ENCODE data around the gene FGFRL1. TPM values are rescaled to one million over a fixed set of nuclear protein-coding genes. Genes with fewer than 3 reads are reported as not detected.
"Not testable (repeated sequence)": the region's sequence is repeated elsewhere in the genome, so short reads cannot be mapped to it uniquely, and the experiment has no call there.

The FGFRL1 gene
- total and polyA plus RNA-seq, 10 donors = 1.4 to 20.6 (median 9.5) TPM

- TF ChIP-seq POLR2AphosphoS5 (IDR thresholded peaks at IDR 0.05) (no peak), CTCF (IDR thresholded peaks at IDR 0.05 in 8 of 11, conservative IDR thresholded peaks at IDR 0.05 in 3 of 11) (no peak), POLR2A (IDR thresholded peaks at IDR 0.05) (no peak)
- no peak overlapping the region for H3K27ac ChIP-seq
- 60 to 73% (median 65%) methylated on average over 14 to 15 of the region's 15 CpGs for WGBS, 5 donors
These were observed 15.1 kb upstream of the FGFRL1 start for GRCh38 chr4:996030-996996.

GRCh38 chr4:996997-997374 lies 14.4 kb upstream of the FGFRL1 start:
- no peak for TF ChIP-seq POLR2A (IDR thresholded peaks at IDR 0.05)
- Histone ChIP-seq H3K27ac (no peak overlapping the region), H3K9me3 (no peaks in the 10 kb centered on the region), H3K4me1 (peaks cover 3 to 55% (median 36%) of the 10 kb centered on the region in 6 donors), H3K36me3 (peaks cover 0 to 2% (median 0%) of the 10 kb centered on the region in 6 donors), H3K4me3 (peak overlapping the region in 4 of 8 donors; percentile 10 to 60 (median 34)), H3K27me3 (replicated peaks in 1 of 7) (peaks cover 3 to 62% (median 44%) of the 10 kb centered on the region in 7 donors)
- intact Hi-C loops (cut with DNase I; ENCODE audit: low total_unique reads) = no loop called here
- no peak for DNase-seq
- 7 to 21% (median 12%) methylated on average over 16 to 25 of the region's 25 CpGs for WGBS, 5 donors

More at GRCh38 chr4:996030-996996, 15.1 kb upstream of the FGFRL1 start:
- Histone ChIP-seq H3K9me3 (no peaks in the 10 kb centered on the region), H3K4me3 (peak overlapping the region in 1 of 8 donors; percentile 60), H3K4me1 (peaks cover 0 to 55% (median 39%) of the 10 kb centered on the region in 6 donors), H3K27me3 (replicated peaks in 1 of 7) (peaks cover 0 to 55% (median 38%) of the 10 kb centered on the region in 7 donors), H3K36me3 (peaks cover 0 to 9% (median 1%) of the 10 kb centered on the region in 6 donors)
- DNase-seq = no peak
- intact Hi-C loops (cut with DNase I; ENCODE audit: low total_unique reads) = no loop called here

- TF ChIP-seq POLR2AphosphoS5 (IDR thresholded peaks at IDR 0.05) = peak in 1 of 3 donors; percentile 30
- TF ChIP-seq CTCF (IDR thresholded peaks at IDR 0.05 in 8 of 11, conservative IDR thresholded peaks at IDR 0.05 in 3 of 11) = no peak
- DNase-seq = no peak
- 3 to 22% (median 4%) methylated on average over 6 to 68 of the region's 68 CpGs for WGBS, 5 donors
- intact Hi-C loops (cut with DNase I; ENCODE audit: low total_unique reads) = no loop called here
- Histone ChIP-seq H3K36me3 (no peaks in the 10 kb centered on the region), H3K27ac (no peak overlapping the region), H3K4me3 (peak overlapping the region in 5 of 8 donors; percentile 10 to 60 (median 25)), H3K27me3 (replicated peaks in 1 of 7) (peaks cover 8 to 67% (median 50%) of the 10 kb centered on the region in 7 donors), H3K4me1 (peaks cover 8 to 55% (median 37%) of the 10 kb centered on the region in 6 donors), H3K9me3 (no peaks in the 10 kb centered on the region)
These were observed 13.9 kb upstream of the FGFRL1 start for GRCh38 chr4:997375-998071.

- Histone ChIP-seq H3K27ac (no peak overlapping the region), H3K27me3 (replicated peaks in 1 of 7) (peaks cover 8 to 74% (median 56%) of the 10 kb centered on the region in 7 donors), H3K4me3 (peak overlapping the region in 1 of 8 donors; percentile 60), H3K36me3 (no peaks in the 10 kb centered on the region), H3K9me3 (no peaks in the 10 kb centered on the region), H3K4me1 (peaks cover 13 to 56% (median 38%) of the 10 kb centered on the region in 6 donors)
- DNase-seq = no peak
- TF ChIP-seq POLR2A (IDR thresholded peaks at IDR 0.05) (no peak), POLR2AphosphoS5 (IDR thresholded peaks at IDR 0.05) (peak in 1 of 3 donors; percentile 35)
- intact Hi-C loops (cut with DNase I; ENCODE audit: low total_unique reads) = no loop called here
- WGBS, 5 donors = 46 to 70% (median 51%) methylated on average over 8 to 12 of the region's 12 CpGs
These were observed 13.2 kb upstream of the FGFRL1 start for GRCh38 chr4:998096-998691.

GRCh38 chr4:999240-999863 lies 12.1 kb upstream of the FGFRL1 start:
- intact Hi-C loops (cut with DNase I; ENCODE audit: low total_unique reads); DNase-seq; H3K36me3 ChIP-seq; H3K4me3 ChIP-seq; H3K9me3 ChIP-seq; H3K27ac ChIP-seq: not testable (repeated sequence)
- Histone ChIP-seq H3K4me1 (peaks cover 13 to 58% (median 40%) of the 10 kb centered on the region in 6 donors), H3K27me3 (replicated peaks in 1 of 7) (peaks cover 12 to 85% (median 68%) of the 10 kb centered on the region in 7 donors)
- 46 to 65% (median 50%) methylated on average over 14 to 18 of the region's 21 CpGs for WGBS, 5 donors

Data from spleen (tissue), 11 donors.